Fibroblast of mammary gland (primary cell): Measurements from ENCODE around the gene NTSR2.

ENCODE experiments used
- DNase-seq: peaks from one replicate; pipeline ENCODE4 v3.0.0-alpha.2; 2010; ENCODE audit warnings: low read depth
- H3K4me3 ChIP-seq: 2 replicates; pipeline ENCODE4 v1.5.1; 2011; ENCODE audit warnings: low read depth, mild to moderate bottlenecking, low read length, moderate library complexity; ENCODE audit not compliant: control insufficient read depth
- CTCF ChIP-seq: conservative IDR thresholded peaks from 2 replicates; pipeline ENCODE4 v1.5.1; 2011; ENCODE audit warnings: low read depth, low read length, inconsistent platforms; ENCODE audit not compliant: control insufficient read depth, insufficient read depth

NTSR2 gene

GRCh38 chr2:11675423-11676112 lies 5.6 kb upstream of the NTSR2 start:
- no peak for TF ChIP-seq CTCF
- H3K4me3 ChIP-seq = no peak overlapping the region
- DNase-seq = peak; percentile 3

GRCh38 chr2:11674983-11675382 lies 5.0 kb upstream of the NTSR2 start:
- no peak overlapping the region for H3K4me3 ChIP-seq
- no peak for TF ChIP-seq CTCF
- no peak for DNase-seq

GRCh38 chr2:11672407-11672806 lies 2.4 kb upstream of the NTSR2 start:
- no peak for TF ChIP-seq CTCF
- no peak overlapping the region for H3K4me3 ChIP-seq
- DNase-seq = no peak

- H3K4me3 ChIP-seq = no peak overlapping the region
- TF ChIP-seq CTCF = no peak
- no peak for DNase-seq
Measured at GRCh38 chr2:11667866-11668637, 1.9 kb downstream of the NTSR2 start.

GRCh38 chr2:11667194-11667593 lies 2.8 kb downstream of the NTSR2 start:
- no peak overlapping the region for H3K4me3 ChIP-seq
- no peak for DNase-seq
- TF ChIP-seq CTCF = no peak

GRCh38 chr2:11665510-11666362 lies 4.3 kb downstream of the NTSR2 start:
- H3K4me3 ChIP-seq = no peak overlapping the region
- DNase-seq = no peak
- no peak for TF ChIP-seq CTCF
